ENCODE results near the gene COTL1.
"Not testable (repeated sequence)": the region's sequence is repeated elsewhere in the genome, so short reads cannot be mapped to it uniquely, and the experiment has no call there.

The COTL1 gene

GRCh38 chr16:84563786-84564420 lies 54.0 kb downstream of the COTL1 start:
- in situ Hi-C loops (cut with HindIII; ENCODE audit: low sequenced_read_pairs): no loop called here
- no peak overlapping the region for H3K4me3 ChIP-seq (ENCODE audit: low read depth, low read length)
- no peak for DNase-seq (ENCODE audit: low read depth, low spot score)
- TF ChIP-seq, protein P1, sequence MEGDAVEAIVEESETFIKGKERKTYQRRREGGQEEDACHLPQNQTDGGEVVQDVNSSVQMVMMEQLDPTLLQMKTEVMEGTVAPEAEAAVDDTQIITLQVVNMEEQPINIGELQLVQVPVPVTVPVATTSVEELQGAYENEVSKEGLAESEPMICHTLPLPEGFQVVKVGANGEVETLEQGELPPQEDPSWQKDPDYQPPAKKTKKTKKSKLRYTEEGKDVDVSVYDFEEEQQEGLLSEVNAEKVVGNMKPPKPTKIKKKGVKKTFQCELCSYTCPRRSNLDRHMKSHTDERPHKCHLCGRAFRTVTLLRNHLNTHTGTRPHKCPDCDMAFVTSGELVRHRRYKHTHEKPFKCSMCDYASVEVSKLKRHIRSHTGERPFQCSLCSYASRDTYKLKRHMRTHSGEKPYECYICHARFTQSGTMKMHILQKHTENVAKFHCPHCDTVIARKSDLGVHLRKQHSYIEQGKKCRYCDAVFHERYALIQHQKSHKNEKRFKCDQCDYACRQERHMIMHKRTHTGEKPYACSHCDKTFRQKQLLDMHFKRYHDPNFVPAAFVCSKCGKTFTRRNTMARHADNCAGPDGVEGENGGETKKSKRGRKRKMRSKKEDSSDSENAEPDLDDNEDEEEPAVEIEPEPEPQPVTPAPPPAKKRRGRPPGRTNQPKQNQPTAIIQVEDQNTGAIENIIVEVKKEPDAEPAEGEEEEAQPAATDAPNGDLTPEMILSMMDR (IDR thresholded peaks at IDR 0.05; ENCODE audit: low read depth, low read length): no peak

DNA sequence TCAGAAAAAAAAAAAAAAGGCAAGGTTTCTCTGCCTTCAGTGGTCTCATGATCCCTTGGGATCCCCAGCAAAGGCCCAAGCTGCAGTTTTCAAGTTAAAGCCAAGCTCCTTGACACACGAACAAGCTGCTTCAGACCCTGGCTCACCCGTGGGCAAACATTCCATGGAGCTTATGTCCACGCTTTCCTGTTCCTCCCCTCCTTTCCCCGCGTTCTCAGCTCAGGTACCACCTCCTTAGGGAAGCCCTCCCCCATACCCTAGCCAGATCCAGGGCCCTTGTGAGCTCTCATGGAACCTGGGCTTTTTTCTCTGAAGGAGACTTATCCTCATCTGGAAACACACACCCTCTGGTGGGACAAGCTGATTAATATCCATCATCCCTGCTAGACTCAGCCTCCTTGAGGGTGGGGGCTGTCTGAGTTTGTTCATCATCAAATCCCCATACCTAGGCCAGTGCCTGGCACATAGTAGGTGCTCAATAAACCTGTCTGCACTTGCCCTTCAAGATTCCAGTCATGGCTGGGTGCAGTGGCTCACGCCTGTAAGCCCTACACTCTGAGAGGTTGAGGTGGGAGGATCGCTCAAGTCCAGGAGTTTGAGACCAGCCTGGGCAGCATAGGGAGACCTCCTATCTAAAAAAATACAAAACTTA lies 54.7 kb downstream of the COTL1 start:
- TF ChIP-seq, protein P1 (IDR thresholded peaks at IDR 0.05; ENCODE audit: low read depth, low read length): no peak
- no peak overlapping the region for H3K4me3 ChIP-seq (ENCODE audit: low read depth, low read length)
- in situ Hi-C loops (cut with HindIII; ENCODE audit: low sequenced_read_pairs): no loop called here
- no peak for DNase-seq (ENCODE audit: low read depth, low spot score)

- TF ChIP-seq, protein P1 (IDR thresholded peaks at IDR 0.05; ENCODE audit: low read depth, low read length): no peak
- in situ Hi-C loops (cut with HindIII; ENCODE audit: low sequenced_read_pairs): no loop called here
- H3K4me3 ChIP-seq (ENCODE audit: low read depth, low read length): no peak overlapping the region
- DNase-seq (ENCODE audit: low read depth, low spot score): no peak
Measured at GRCh38 chr16:84562174-84562815, 55.6 kb downstream of the COTL1 start.

DNA sequence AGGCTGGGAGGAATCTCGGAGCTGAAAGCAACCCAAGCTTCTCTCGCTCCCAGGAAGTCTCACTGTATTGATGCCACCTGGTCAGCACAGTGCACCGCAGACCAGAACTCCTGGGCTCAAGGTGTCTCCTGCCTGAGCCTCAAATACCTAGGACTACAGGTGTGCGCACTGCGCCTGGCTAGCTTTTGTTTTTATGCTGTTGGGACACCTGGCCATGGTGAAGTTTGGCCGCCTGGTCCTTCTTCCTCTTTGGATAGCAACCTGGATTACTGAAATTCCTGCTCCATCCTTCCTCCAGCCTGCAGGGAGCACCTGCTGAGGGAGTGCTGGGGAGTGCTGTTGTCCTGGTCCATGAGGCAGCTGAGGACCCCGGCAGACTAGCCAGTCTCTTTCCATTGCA lies 56.6 kb downstream of the COTL1 start:
- TF ChIP-seq, protein P1 (IDR thresholded peaks at IDR 0.05; ENCODE audit: low read depth, low read length): no peak
- H3K4me3 ChIP-seq (ENCODE audit: low read depth, low read length): no peak overlapping the region
- in situ Hi-C loops (cut with HindIII; ENCODE audit: low sequenced_read_pairs): no loop called here
- DNase-seq (ENCODE audit: low read depth, low spot score): no peak

DNA sequence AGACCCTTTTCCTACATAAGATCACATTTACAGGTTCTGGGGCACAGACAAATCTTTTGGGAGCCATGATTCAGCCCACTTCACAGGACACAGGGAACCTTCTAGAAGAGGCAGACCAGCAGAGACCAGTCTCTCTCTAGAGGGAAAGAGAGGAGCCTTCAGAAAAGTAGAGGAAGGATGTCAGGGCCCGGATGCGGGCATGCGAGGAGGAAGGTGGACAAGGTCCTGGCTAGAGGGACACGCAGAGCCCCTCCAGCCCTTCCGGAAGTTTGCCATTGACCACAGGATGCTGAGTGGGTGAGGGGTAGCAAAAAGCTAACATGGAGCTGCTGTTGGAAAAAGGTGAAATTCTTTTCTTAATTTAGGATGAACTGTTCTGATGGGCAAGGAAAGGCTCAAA lies 57.6 kb downstream of the COTL1 start:
- H3K4me3 ChIP-seq (ENCODE audit: low read depth, low read length): no peak overlapping the region
- no peak for DNase-seq (ENCODE audit: low read depth, low spot score)
- TF ChIP-seq, protein P1 (IDR thresholded peaks at IDR 0.05; ENCODE audit: low read depth, low read length): no peak
- in situ Hi-C loops (cut with HindIII; ENCODE audit: low sequenced_read_pairs): no loop called here

GRCh38 chr16:84559311-84559932 lies 58.5 kb downstream of the COTL1 start:
- DNase-seq (ENCODE audit: low read depth, low spot score): no peak

DNA sequence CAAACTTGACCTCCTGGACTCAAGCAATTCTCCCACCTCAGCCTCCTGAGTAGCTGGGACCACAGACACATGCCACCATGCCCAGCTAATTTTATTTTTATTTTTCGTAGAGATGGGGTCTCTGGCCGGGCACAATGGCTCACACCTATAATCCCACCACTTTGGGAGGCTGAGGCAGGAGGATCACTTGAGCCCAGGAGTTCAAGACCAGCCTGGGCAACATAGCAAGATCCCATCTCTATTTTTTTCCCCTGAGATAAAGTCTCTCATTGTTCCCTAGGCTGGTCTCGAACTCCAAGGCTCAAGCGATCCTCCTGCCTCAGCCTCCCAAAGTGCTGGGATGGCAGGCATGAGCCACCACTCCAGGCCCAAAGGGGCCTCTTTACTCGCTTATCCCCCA lies 59.0 kb downstream of the COTL1 start:
- H3K4me3 ChIP-seq (ENCODE audit: low read depth, low read length); DNase-seq (ENCODE audit: low read depth, low spot score); in situ Hi-C loops (cut with HindIII; ENCODE audit: low sequenced_read_pairs): not testable (repeated sequence)

More at GRCh38 chr16:84559311-84559932, 58.5 kb downstream of the COTL1 start:
- no peak overlapping the region for H3K4me3 ChIP-seq (ENCODE audit: low read depth, low read length)
- in situ Hi-C loops (cut with HindIII; ENCODE audit: low sequenced_read_pairs): no loop called here
- TF ChIP-seq, protein P1 (IDR thresholded peaks at IDR 0.05; ENCODE audit: low read depth, low read length): no peak

Data from astrocyte of the spinal cord (primary cell).